ENCODE data around the gene LMOD1. TPM values are rescaled to one million over a fixed set of nuclear protein-coding genes. Genes with fewer than 3 reads are reported as not detected.
A peak's percentile ranks its signal among the peaks of the same experiment; 100 is the strongest.

The LMOD1 gene
- total RNA-seq, 1 donor from 2014 or later = 0.41 TPM

GRCh38 chr1:201898992-201899391, 47.4 kb downstream of the LMOD1 start:
- TF ChIP-seq CTCF (IDR thresholded peaks at IDR 0.05; ENCODE audit: unreplicated experiment) = no peak
- no peak overlapping the region for H3K27ac Mint-ChIP-seq
- no peaks in the 10 kb centered on the region for H3K9me3 Mint-ChIP-seq (ENCODE audit: low read depth)
- peaks cover 12% of the 10 kb centered on the region for H3K27me3 Mint-ChIP-seq
- no peak overlapping the region for H3K4me3 Mint-ChIP-seq (ENCODE audit: low read depth)
- no peaks in the 10 kb centered on the region for H3K36me3 Mint-ChIP-seq (ENCODE audit: insufficient read depth)
- no peak for DNase-seq (ENCODE audit: low spot score, unreplicated experiment)
- H3K4me1 Mint-ChIP-seq (ENCODE audit: low read depth) = peaks cover 3% of the 10 kb centered on the region

- TF ChIP-seq CTCF (IDR thresholded peaks at IDR 0.05; ENCODE audit: unreplicated experiment) = no peak
- Mint-ChIP-seq H3K4me1 (ENCODE audit: low read depth) (peaks cover 3% of the 10 kb centered on the region), H3K4me3 (ENCODE audit: low read depth) (no peak overlapping the region), H3K27me3 (peaks cover 13% of the 10 kb centered on the region), H3K36me3 (ENCODE audit: insufficient read depth) (no peaks in the 10 kb centered on the region), H3K27ac (no peak overlapping the region), H3K9me3 (ENCODE audit: low read depth) (no peaks in the 10 kb centered on the region)
- DNase-seq (ENCODE audit: low spot score, unreplicated experiment) = no peak
These were observed 48.0 kb downstream of the LMOD1 start for GRCh38 chr1:201898240-201898894.

- DNase-seq (ENCODE audit: low spot score, unreplicated experiment) = no peak
- no peak for TF ChIP-seq CTCF (IDR thresholded peaks at IDR 0.05; ENCODE audit: unreplicated experiment)
- H3K27me3 Mint-ChIP-seq = peaks cover 17% of the 10 kb centered on the region
- peaks cover 3% of the 10 kb centered on the region for H3K4me1 Mint-ChIP-seq (ENCODE audit: low read depth)
- no peaks in the 10 kb centered on the region for H3K36me3 Mint-ChIP-seq (ENCODE audit: insufficient read depth)
- no peak overlapping the region for H3K4me3 Mint-ChIP-seq (ENCODE audit: low read depth)
- no peak overlapping the region for H3K27ac Mint-ChIP-seq
- H3K9me3 Mint-ChIP-seq (ENCODE audit: low read depth) = no peaks in the 10 kb centered on the region
These were observed 49.4 kb downstream of the LMOD1 start for GRCh38 chr1:201896951-201897391.

GRCh38 chr1:201895913-201896807, 50.2 kb downstream of the LMOD1 start:
- peaks cover 3% of the 10 kb centered on the region for H3K4me1 Mint-ChIP-seq (ENCODE audit: low read depth)
- peak; percentile 89 for DNase-seq (ENCODE audit: low spot score, unreplicated experiment)
- H3K4me3 Mint-ChIP-seq (ENCODE audit: low read depth) = peak overlapping the region; percentile 31
- TF ChIP-seq CTCF (IDR thresholded peaks at IDR 0.05; ENCODE audit: unreplicated experiment) = peak; percentile 97
- no peaks in the 10 kb centered on the region for H3K9me3 Mint-ChIP-seq (ENCODE audit: low read depth)
- peaks cover 20% of the 10 kb centered on the region for H3K27me3 Mint-ChIP-seq
- H3K27ac Mint-ChIP-seq = no peak overlapping the region
- H3K36me3 Mint-ChIP-seq (ENCODE audit: insufficient read depth) = no peaks in the 10 kb centered on the region

- Mint-ChIP-seq H3K36me3 (ENCODE audit: insufficient read depth) (no peaks in the 10 kb centered on the region), H3K9me3 (ENCODE audit: low read depth) (no peaks in the 10 kb centered on the region), H3K27me3 (peaks cover 22% of the 10 kb centered on the region), H3K4me3 (ENCODE audit: low read depth) (no peak overlapping the region), H3K4me1 (ENCODE audit: low read depth) (peaks cover 3% of the 10 kb centered on the region), H3K27ac (no peak overlapping the region)
- no peak for DNase-seq (ENCODE audit: low spot score, unreplicated experiment)
- no peak for TF ChIP-seq CTCF (IDR thresholded peaks at IDR 0.05; ENCODE audit: unreplicated experiment)
These were observed 51.2 kb downstream of the LMOD1 start for GRCh38 chr1:201895120-201895665.
